M059J (cell line): ENCODE results near the gene SPRR1A. TPM values are rescaled to one million over a fixed set of nuclear protein-coding genes. Genes with fewer than 3 reads are reported as not detected.

Source experiments
- DNase-seq: peaks from one replicate; pipeline ENCODE4 v3.0.0-alpha.2; 2012; ENCODE audit warnings: low read depth
- total RNA-seq: library from RNA; depleted of rRNA; stranded (reverse); fragments of >200 nt; shearing (Covaris generic); gene quantifications from 2 replicates; pipeline ENCODE4 v1.2.3, GENCODE V29; 2014; rRNA removed

Gene SPRR1A, protein sequence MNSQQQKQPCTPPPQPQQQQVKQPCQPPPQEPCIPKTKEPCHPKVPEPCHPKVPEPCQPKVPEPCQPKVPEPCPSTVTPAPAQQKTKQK
- not detected in 2 replicates for total RNA-seq

DNA sequence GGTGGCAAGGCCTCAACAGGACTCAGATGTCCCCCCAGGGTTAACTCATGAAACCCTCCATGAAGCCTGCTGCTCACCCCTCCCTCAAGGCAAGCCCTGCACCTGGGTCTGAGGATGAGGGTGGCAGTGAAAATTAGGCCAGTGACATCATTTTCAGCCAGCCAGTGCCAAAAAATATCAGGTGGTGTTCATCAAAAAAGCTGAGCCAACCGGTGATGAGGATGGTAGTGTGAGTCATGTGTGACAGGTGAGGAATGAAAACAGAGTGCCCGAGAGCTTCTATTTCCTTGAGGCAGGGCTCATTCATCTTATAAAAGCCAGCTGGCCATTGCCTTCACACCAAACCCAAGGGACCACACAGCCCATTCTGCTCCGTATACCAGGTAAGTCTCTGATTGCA lies at the start of gene SPRR1A:
SPRR1A (plus strand) TSS at position 339 of the 400 bp plus-strand sequence. CDS start 1,150 bp downstream, outside the sequence.
- DNase-seq: no peak

DNA sequence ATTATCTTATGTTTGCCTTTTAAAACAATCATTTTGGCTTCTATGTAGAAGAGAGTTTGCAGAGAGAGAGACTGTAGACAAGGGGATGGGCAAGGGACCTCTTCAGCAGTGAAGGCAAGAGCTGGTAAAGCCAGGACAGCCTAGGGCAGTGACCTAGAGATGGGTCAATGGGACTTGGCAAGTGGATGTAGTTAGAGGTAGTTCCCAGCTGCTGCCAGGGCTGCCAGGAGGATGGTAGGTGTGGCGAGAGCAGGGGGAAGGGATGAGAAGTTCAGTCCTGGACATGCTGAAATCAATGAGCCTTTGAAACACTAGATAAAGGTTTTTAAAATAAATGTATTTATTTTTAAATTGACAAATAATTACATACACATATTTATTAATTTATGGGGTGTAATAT lies 43.3 kb upstream of the SPRR1A start:
- DNase-seq: no peak

DNA sequence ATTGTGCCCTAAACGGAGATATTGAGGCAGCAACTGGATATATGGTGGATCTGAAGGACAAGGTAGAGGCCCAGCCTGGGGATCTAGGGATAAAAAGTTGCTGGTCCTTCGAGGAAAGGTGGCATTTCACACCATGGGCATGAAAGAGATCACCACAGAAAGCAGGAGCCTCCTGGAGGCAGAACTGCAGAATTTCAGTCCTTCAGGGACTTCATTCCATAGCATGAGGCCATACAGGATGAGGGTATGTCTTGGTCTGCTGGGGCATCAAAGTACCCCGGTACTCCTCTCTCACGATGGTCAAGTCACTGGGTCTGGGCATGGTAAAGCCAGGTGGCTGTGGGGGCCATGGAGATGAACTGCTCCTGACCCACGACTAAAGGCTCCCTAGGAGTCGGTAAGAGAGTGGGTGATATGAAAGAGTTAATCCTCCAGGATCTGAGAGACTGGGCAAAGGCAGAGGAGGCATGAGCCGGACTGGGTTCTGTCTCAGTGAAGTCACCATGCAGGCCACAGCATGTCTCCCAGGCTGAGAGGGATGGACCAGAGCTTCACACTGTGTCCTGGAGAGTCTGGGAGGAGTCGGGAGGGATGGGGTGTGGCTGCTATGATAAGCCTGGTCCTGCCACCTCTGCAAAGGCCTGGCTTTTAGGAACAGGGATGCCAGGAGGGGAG lies 42.7 kb upstream of the SPRR1A start:
- DNase-seq: no peak

DNA sequence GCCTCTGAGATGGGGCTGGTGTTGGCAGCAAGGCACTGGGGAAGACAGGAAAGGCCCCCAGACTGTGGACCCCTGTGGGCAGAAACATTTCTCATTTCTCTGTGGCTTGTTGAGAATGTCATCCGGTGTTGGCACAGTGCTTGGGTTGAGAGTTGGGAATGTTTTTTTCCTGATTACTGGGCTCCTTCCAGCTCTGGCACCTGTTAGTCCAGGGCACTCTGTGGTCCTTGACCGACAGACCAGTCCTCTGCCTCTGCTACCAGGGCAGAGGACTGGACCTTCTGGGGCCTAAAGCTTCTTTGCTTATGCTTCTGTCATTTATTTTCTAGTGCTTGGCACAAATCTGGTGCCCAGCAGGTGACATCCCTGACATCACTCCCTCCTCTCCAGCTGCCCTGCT lies 41.7 kb upstream of the SPRR1A start:
- DNase-seq: no peak

DNA sequence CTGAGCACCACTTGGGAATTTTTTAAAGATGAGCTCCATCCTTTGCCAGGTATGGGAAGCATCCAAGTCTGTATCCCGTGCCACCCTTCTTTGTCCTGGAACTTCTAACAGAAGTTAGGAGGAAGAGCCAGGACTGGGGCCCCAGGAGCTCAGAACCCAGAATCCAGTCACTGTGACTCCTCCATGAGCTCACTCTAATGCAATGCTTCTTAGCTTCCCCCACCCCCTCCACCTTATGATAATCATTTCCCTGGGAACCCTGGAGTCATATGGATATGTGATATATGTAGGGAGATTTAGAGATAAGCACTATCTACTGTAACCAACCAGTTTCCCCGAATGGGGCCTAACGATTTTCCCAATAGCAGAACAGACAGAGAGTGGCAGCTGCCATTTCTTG lies 37.6 kb upstream of the SPRR1A start:
- no peak for DNase-seq

DNA sequence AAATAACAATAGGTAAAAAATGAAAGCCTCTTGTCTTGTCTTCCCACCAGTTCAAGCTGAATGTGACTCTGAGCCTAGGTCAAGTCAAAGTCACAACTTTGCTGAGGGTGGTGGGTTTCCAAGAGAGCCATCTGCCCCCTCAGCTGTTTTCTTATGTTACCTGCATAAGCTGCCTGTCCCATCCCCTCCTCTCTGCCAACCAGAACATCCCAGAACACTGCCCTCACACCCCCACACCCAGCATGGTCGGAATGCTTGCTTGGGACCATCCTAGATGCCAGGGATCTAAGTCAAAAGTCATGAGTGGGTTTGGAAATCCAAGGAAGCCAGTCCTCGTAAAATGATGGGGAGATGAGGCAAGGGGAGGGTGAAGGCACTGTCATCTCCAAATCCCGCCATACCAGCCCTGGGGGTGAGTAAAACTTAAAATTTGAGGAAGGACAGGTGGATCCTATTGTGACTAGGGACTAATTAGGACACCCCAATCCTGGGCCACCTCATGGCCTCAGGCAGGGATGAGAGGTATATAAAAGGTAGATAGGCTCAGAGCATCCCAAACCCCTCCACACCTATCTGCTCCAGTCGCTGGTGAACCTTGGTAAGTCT lies 37.1 kb upstream of the SPRR1A start, which contains the start of gene SPRR5:
SPRR5 (plus strand) TSS at position 556 of the 606 bp plus-strand sequence. CDS start 1,349 bp downstream, outside the sequence.
- no peak for DNase-seq

DNA sequence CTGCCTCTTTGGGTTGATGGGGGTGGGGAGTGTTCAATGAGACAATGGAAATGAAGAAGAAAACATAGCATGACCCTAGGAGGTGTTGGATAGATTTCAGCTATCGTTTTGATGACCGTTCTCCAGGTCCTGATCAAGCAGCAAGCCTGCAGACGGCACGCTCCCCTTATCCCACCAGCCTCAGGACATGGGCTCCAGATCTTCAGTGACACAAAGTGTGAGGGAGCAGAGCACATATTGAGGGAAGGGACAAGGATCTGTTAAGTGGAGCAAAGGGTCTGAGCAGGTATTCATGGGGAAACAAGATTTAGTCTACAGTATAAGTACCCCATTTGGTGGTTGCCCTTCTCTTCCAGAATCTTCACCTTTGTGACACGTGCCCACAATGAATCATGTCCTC lies 32.2 kb upstream of the SPRR1A start:
- DNase-seq: no peak

DNA sequence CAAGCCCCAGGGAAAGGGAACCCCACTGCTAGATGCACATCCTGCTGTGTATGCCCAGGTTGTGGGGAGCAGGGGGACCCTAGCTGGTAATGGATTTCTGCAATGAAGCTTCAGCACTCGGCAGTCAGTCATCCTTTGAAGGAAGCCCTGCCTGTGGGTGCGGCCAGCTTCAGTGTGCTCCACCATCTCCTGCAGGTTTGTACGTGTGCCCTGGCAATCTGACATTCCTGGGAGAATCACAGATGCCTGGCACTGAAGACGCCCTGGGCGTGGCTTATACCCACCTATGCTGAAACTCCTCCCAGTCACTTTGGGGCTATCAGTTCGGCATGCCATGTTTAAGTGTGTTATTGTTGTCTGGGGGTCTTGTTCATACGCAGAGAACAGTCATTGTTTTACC lies 30.1 kb upstream of the SPRR1A start:
- no peak for DNase-seq

DNA sequence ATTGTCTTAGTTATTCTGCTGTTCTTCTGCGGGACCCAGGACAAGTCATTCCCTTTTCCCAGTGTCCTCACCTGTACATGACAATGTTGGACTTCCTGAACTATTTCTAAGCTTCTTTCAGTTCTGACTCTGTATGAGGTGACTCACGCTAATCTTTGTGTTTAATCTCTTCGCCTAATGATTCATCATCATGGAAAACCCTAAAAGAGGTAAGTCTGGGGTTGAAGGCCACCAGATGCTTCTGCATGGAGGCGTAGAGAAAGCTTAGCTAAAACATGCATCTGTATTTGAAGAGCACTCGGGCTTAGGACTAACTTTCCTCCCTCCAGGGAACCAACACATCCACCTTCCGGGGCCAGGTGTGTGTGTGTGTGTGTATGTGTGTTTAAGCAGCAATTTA lies 29.4 kb upstream of the SPRR1A start:
- peak; percentile 56 for DNase-seq

DNA sequence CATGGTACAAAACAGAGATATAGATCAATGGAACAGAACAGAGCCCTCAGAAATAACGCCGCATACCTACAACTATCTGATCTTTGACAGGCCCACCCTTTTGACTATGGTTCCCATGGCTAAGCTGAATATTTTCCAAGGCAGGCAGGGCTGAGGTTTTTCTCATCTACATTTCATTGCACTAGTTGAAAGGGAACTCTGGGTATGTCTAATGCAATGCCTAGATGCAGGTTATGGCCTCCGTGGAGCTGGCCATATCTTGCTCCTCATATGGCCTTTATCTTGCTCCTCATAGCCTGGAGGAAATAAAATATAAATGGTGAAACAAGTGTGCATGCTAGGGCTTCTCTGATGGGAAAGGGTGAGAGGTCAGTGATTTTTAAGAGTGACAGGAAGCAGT lies 26.3 kb upstream of the SPRR1A start:
- DNase-seq: no peak

DNA sequence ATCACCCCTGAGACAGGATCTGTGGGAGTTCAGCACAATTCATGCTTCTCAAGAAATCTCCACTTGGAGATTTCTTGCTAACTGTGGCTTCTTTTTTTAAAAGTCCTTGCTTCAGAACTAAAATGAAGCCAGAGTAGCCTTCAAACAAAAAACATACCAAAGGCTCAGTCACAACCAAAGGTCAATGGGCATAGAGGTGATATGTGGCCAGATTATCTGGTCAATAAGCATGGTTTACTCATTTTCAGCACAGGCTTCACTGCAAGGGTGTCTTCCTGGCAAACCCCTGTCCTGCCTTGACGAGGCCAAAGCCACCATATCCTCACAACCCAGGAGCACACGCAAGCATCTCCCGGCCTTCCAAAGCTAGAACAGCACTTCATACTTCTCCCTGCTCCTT lies 24.6 kb upstream of the SPRR1A start:
- no peak for DNase-seq

DNA sequence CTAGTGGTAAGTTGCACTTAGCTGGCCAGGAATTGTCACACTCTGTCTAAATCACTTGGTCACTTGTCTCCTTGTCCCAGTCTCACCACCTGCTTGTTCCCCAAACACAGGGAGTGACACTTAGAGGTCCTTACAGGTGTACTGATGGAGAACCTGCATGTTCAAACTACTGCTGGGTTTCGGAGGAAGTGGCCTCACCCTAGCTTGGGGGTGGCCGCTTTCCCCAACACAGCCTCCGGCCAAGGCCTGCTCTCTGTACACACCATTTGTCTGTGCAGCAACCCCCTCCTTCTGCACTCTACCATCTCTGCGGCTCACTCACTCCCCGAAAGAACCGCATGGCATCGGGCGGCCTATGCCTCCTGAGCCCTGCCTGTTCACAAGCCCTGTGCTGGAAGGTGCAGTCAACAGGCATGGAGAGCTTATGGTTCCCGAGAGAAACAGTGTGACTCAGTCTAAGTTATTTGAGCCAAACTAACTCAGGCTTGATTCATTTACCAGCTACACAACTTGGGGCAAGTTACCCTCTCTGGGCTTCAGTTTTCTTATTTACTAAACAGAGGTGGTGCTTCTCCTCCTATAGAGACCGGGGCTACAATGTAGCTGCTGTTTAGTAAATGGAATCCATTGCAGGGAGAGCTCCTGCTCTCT lies 24.0 kb upstream of the SPRR1A start:
- no peak for DNase-seq

DNA sequence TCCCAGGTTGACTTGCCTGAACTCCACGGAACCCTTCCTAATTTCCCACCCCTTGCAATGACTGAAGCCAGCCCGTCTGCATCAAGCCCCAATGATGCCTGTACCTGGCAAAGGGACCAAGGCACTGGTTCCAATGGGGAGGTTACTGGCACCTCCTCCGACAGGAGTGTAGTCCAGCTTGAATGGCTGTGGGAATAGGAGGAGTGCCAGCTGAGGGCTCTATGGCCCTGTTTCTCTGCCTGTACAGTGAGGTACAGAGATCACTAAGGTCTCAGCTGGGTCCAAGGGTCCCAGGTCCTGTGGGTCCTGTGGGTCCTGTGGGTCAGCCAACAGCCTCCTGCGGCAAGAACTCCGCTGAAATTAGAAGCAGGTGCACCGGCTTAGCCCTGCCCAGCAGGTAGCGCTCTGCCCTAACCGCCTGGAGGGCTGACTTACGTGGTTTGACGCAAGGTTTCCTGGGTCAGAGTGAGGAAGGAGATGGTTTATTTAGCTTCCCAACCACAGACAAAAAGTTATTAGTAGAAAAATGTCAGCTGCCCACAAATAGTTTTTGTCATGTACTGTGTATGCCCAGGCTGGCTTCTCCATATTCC lies 23.3 kb upstream of the SPRR1A start:
- peak; percentile 5 for DNase-seq

DNA sequence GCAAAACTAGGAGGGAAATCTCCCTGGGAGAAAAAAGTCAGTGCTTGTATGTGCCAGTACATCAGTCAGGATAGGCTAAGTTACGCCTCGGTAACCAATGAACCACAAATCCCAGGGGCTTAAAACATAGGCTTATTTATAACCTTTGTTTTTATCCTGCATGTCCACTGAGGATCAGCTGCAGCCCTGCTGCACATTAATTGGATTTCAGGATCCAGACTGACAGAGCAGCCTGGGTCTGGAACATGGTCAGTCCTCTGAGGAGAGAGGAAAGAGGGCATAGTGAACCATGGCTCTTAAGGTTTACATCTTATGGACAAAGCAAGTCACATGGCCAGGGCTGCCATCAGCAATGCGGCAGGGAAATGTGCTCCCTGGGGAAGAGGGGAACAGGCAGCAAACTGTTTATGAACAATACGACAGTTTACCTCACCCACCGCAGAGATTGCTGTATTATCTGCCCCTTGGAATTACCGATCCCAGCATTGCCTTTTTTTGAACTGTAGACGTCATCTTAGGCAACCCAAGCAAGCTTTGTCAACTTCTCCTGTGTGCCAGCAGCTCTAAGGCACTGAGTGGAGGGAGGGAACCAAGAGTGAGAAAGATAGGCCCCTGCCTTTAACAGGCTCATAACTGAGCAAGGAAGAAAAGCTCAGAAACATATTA lies 22.5 kb upstream of the SPRR1A start:
- no peak for DNase-seq

DNA sequence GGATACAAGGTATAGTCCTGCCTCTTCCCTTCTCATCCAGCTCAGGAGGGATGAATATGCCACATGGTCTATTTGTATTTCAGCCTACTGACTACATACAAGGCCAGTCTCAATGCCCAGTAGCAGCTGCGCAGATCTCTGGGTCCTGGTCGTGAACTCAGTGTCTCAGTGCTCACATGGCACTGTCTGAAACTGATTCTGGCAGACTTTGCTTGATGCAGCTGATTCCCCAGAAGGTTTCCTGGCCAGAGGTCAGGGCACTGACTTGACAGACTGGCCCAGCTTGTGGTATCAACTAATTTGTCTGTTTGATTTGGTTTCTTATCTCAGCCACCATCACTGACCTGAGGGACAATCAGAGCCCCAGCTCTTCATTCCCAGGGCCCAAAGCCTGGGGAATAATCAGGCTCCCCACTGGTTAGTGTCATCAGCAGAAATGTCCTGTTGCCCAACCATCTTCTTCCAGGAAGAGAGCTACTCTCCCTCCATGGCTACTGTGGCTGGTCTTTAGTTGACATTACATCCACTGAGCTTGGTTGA lies 20.9 kb upstream of the SPRR1A start:
- DNase-seq: no peak

DNA sequence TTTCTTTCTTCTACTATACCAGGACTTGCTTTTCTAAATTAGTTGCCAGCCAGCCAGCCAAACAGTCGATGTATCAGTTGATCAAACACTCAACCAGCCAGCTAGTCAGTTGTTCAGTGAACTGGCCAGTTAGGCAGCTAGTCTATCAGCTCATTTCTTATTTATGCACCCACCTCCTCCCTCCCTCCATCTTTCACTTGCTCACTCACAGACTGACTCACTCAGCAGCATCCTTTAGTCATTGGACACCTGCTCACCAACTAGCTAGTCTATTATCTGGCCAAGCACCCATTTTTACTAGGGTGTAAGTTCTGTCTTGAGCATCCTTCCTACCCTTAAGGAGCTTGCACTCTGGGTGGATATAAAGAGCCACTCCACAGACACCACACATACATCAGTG lies 19.3 kb upstream of the SPRR1A start:
- no peak for DNase-seq

DNA sequence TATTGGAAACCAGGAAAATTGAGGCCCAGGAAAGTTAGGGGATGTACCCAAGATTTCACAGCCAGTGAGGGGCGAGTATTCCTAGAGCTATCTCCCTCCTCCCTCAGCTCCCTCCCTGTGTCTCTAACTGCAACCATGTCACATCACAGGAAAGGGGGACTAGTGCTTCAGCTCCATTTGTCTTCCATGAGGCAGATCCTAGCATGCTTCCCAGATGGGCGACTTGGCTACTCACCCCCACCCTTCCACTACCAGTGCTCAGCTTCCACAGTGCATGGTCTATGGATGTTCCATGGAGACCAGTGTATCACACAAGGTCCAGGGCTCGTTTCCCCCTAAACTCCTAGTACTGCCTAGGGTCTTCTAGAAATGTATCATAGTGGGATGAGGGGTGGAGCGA lies 18.0 kb upstream of the SPRR1A start:
- DNase-seq: no peak

DNA sequence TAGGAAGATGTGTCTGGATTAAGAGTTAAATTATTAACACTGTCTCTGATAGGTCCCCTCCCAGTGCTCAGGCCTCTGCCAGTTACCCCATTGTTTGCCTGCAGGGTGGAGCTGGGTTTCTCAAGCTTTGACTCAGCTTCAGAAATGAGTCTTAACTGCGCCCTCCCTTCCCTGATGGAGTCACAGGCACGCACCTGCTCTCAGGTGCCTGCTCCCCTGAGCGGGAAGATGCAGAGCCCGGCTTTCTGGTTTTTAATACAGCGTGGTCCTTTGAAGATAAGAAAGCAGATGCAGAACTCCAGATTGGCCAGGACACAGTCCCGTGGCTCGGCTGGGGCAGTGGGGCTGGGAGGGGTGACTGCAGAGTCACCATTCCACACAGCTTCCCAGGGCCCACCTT lies 16.7 kb upstream of the SPRR1A start:
- no peak for DNase-seq

DNA sequence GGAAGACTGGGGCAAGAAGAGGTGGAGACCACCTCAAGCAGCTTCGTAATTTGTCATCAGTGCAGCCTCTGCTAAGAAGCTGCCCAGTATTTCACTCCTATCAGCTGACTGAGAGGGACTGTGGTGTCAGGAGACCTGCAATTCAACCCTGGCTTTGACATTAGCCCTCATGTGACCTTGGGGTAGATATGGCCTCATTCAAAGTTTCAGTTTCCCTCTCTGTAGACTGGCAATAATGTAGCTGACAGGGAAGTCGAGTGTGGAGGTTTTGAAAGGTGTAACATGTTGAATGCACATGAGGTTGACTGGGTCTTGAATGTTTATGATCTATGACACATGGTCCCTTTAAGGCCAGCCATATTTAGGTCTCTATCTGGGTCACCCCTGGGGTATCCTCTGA lies 15.6 kb upstream of the SPRR1A start:
- DNase-seq: no peak

DNA sequence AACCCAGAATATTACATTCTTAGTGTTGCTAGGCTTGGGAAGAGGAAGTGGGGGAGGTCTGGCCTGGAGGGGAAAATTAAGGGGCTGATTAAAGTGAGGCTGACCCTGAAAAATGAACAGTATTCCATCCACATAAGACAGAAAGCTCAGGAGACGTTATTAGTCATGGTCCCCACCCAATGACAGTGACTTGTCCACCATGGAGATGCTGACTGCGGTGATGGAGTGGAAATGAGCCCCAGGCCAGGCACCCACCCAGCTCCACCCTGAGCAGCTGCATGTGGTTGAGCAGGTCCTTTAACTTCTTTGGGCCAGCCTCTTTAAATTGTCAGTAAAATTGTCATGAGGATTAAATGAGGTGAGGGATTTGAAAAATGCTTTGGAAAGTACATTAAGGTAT lies 14.8 kb upstream of the SPRR1A start:
- no peak for DNase-seq

DNA sequence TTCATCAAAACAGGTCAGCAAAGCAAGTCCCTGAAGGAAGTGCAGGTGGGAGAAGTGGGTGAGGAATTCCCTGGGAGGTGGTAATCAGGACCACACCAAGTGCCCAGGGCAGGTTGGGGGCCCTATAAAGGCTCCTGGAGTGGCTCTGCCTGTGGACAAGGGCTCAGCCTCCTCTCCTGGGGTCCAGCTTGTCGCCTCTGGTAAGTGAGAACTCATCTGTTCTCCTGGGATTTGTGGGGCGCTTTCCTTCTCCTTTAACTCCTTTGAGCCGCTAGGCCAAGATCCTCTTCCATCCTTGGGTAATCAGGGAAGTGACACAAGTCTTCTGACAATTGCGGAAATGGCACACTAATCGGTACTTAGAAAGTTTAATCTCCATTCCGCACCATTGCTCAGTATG lies 13.4 kb upstream of the SPRR1A start, which contains the start of gene SPRR4:
SPRR4 (plus strand) TSS at position 154 of the 400 bp plus-strand sequence. CDS start 1,243 bp downstream, outside the sequence.
- DNase-seq: no peak
